ENCODE results near the gene CMKLR1. TPM values are rescaled to one million over a fixed set of nuclear protein-coding genes. Genes with fewer than 3 reads are reported as not detected.

Gene CMKLR1
- polyA plus RNA-seq, 1 of the 3 experiments (the other 2 are of a cell fraction) = 0.15 TPM

DNA sequence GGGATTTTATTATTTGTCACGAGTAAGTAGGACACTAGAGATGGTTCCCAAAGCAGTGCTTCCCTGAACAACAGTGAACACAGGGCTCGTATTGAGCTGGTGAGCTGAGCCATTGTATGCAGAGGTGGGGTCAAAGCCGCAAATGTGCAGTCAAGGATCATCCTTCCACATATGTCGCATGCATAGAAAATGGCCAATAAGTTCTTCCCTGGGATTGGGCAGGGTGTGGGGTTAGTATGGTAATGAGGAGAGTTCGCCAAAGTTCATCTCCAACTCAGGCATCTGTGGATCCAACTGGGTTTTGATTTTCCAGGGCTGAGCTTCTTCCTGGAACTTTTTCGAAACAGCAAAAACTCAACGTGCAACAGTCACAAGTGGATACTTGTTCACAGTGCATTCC lies 86.6 kb downstream of the CMKLR1 start (continued):
- TF ChIP-seq, protein P1, sequence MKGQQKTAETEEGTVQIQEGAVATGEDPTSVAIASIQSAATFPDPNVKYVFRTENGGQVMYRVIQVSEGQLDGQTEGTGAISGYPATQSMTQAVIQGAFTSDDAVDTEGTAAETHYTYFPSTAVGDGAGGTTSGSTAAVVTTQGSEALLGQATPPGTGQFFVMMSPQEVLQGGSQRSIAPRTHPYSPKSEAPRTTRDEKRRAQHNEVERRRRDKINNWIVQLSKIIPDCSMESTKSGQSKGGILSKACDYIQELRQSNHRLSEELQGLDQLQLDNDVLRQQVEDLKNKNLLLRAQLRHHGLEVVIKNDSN (IDR thresholded peaks at IDR 0.05; ENCODE audit: borderline replicate concordance, low read depth) = no peak
- TF ChIP-seq TCF12 (IDR thresholded peaks at IDR 0.05) (no peak), GATA2 (CRISPR knock-in tag; IDR thresholded peaks at IDR 0.05) (no peak)

DNA sequence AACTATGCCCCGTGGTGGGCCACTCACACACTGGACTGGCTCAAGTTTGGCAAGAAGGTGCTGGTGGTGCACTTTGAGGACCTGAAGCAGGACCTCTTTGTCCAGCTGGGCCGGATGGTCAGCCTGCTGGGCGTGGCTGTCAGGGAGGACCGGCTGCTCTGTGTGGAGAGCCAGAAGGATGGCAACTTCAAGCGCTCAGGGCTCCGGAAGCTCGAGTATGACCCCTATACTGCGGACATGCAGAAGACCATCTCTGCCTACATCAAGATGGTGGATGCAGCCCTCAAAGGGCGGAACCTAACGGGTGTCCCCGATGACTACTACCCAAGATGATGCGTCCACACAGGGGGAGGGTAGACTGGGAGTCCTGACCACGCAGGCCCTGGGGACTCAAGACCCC lies 91.1 kb downstream of the CMKLR1 start:
- ChIA-PET CTCF (interaction anchor here (2.1 to 2.4 kb wide), 2 partner anchors 11 to 209 kb away, joined by 6 read pairs; no protein-coding TSS in a partner anchor), POLR2A (no interaction called here)
- Histone ChIP-seq H3K4me1 (ENCODE audit: control insufficient read depth in 1 of 2, insufficient read depth in 2 of 2, low read depth in 1 of 2, low read length in 1 of 2) (peaks cover 0 to 6% of the 10 kb centered on the region in 2 experiments; a peak in 1 of 4 replicates), H3F3A (replicated peaks; ENCODE audit: insufficient read depth) (no peaks in the 10 kb centered on the region), H3K27ac (ENCODE audit: low read depth in 2 of 2, low read length in 1 of 2) (no peak overlapping the region), H3K79me2 (ENCODE audit: insufficient read depth) (no peaks in the 10 kb centered on the region), H3K9ac (no peak overlapping the region), H4K20me1 (ENCODE audit: insufficient read depth) (no peaks in the 10 kb centered on the region), H3K27me3 (ENCODE audit: insufficient read depth) (no peaks in the 10 kb centered on the region), H3K4me3 (ENCODE audit: low read depth in 2 of 2, low read length in 1 of 2) (no peak overlapping the region), H3K4me2 (no peak overlapping the region), H3K9me2 (no peaks in the 10 kb centered on the region), H2AFZ (ENCODE audit: low read depth) (no peak overlapping the region), H3K36me3 (replicated peaks in 1 of 2; ENCODE audit: control insufficient read depth in 1 of 2, insufficient read depth in 2 of 2, low read length in 1 of 2) (no peaks in the 10 kb centered on the region), H3K9me3 (no peaks in the 10 kb centered on the region)
- no peak for DNase-seq
- 14% methylated on average over 1 of the region's 13 CpGs for WGBS (ENCODE audit: low lambda C conversion rate)
- TF ChIP-seq TCF12 (IDR thresholded peaks at IDR 0.05) (no peak), PBX3 (IDR thresholded peaks at IDR 0.05) (no peak), CTCF (IDR thresholded peaks at IDR 0.05) (no peak), RXRA (IDR thresholded peaks at IDR 0.05; ENCODE audit: borderline replicate concordance, low read depth) (no peak), POLR2AphosphoS5 (IDR thresholded peaks at IDR 0.05; ENCODE audit: low read depth, low read length) (no peak), REST (IDR thresholded peaks at IDR 0.05; ENCODE audit: low read depth, low read length) (no peak), EP300 (IDR thresholded peaks at IDR 0.05; ENCODE audit: borderline replicate concordance in 1 of 2, low read depth in 1 of 2, low read length in 1 of 2) (no peak), ELF1 (IDR thresholded peaks at IDR 0.05) (no peak), MXI1 (IDR thresholded peaks at IDR 0.05; ENCODE audit: low read depth, low read length) (no peak)
- TF ChIP-seq, protein P1 (IDR thresholded peaks at IDR 0.05; ENCODE audit: borderline replicate concordance, low read depth) = no peak

Measured in SK-N-SH (cell line).